H4 (cell line): ENCODE measurements around the gene CEP19. TPM values are rescaled to one million over a fixed set of nuclear protein-coding genes. Genes with fewer than 3 reads are reported as not detected.

ENCODE experiments used
- DNase-seq: peaks from one replicate; pipeline ENCODE4 v3.0.0-alpha.2; 2015; ENCODE audit warnings: low spot score
- total RNA-seq: library from RNA; depleted of rRNA; stranded (reverse); fragments of >200 nt; shearing (Covaris generic); gene quantifications from 2 replicates; pipeline ENCODE4 v1.2.3, GENCODE V29; 2014

The CEP19 gene
- total RNA-seq, 1 experiment from 2014 or later = 6.2 TPM

DNA sequence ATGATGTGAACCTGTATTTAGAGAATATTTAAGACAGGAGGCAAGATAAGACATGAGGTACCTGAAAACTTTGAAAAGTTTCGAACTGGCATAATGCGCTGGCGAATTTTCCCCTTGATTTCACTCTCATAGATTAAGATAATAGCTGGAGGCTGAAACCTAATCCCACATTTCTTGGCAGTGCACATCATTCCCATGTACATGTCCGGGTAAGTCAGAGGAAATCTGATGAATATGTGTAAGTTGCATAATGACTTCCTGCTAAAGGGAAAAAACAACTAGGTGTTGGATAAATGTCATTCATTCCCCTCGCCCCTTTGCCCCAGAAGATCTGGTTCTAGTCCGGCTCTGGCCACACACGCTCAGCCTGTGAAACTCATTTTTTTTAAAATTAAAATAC is 3.6 kb downstream of the CEP19 start:
- no peak for DNase-seq

GRCh38 chr3:196707566-196707965 is 4.5 kb downstream of the CEP19 start:
- no peak for DNase-seq

DNA sequence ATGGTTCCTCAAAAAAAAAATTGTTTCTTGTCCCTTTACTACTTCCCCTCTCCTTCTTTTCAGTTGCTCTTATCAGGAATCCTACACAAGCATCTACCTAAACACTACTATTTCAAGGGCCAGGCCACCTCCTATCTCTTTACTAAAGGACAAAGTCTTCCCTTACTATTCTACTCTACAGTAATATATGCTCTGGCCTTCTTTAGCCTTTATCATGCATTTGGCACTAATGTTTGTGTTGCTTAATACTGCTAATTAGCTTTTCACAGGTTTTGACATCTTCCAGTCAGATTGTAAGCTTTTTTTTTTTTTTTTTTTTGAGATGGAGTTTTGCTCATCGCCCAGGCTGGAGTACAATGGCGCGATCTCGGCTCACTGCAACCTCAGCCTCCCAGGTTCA is 5.3 kb downstream of the CEP19 start:
- DNase-seq = no peak

DNA sequence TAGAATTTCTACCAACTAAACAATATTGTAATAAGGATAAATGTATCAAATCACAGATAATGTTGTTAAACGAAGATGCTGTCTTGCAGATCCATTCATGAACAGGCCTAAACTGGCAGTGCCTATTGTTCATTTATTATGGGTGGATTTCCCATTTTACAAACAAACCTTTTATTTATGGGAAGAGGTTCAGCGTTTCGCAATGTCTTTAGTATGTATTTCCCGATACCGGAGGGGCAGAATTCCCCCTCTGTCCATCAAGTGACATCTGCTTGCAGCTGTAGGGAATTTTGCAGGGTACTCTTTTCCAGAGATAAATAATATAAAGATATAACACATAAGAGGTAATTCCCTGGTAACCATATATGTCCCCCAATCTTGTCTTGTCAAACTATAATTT is 5.7 kb downstream of the CEP19 start:
- no peak for DNase-seq

- DNase-seq = no peak
These were observed 11.2 kb downstream of the CEP19 start for GRCh38 chr3:196700801-196701200.

DNA sequence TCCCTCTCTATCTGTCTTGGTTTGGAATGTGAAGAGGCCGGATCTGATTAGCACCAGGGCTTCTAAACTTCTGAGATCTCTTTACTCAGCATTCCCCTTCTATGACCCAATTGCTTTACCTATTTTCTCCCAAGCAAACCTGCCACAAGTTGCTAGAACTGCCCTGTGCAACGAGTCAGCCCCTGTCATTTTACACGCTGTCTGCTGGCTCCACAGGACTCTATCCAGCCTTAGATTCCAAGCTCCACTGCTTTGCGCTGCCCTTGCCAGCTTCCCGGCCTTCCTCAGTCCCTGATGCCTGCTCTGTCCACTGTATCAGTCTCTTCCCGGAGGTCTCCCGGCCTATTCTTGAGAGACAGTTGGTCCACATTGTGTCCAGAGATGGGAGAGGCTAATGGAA is 12.3 kb downstream of the CEP19 start:
- no peak for DNase-seq

DNA sequence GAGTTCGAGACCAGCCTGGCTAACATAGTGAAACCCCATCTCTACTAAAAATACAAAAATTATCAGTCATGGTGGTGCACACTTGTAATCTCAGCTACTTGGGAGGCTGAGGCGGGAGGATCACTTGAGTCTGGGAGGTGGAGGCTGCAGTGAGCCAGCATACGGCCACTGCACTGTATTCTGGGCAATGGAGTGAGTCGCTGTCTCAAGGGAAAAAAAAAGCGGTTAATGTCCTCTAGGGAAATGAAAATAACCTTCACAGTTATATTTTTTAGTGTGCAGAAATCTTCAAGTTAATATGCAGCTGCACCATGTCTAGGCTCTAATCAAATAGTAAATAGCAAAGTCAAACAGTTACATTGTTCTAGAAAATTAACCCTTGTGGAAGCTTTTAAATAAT is 14.8 kb downstream of the CEP19 start:
- DNase-seq = no peak

DNA sequence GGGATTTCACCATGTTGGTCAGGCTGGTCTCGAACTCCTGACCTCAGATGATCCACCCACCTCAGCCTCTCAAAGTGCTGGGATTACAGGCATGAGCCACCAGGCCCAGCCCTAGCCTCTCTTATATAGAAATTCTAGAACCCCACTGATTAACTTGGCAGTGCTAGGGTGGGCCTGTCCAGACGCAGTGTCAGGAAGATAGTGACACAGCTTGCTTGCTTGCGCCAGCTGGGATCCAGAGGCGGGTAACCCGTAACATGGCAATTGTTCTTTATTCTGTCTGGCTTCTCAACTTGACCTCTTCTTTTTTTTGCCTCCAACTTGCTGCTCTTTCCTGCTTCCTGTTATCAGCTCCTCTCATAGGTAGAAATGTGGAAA is 16.2 kb downstream of the CEP19 start:
- no peak for DNase-seq

DNA sequence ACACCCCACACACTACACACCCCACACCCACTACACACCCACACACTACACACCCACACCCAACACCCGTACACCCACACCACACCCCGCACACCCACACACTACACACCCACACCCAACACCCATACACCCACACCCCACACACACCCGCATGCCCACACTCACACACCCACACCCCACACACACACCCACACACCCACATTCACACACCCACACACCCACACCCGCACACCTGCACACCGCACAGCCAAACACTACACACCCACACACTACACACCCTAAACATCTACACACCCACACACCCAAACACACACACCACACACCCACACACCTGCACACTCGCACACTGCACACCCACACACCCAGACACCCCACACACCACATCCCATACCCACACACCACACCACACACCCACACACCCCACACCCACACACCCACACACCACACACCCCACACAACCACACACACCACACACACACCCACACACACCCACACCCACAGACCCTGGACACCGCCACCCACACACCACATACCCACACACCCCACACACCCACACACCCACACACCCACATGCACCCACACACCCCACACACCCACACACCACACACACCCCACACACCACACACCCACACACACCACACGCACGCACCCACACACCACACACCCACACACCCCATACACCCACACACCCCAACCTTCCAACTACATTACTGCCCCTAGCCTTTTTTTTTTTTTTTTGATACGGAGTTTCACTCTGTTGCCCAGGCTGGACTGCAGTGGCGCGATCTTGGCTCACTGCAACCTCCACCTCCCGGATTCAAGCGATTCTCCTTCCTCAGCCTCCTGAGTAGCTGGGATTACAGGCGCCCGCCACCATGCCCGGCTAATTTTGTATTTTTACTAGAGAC is 16.9 kb downstream of the CEP19 start:
- no peak for DNase-seq

- no peak for DNase-seq
These were observed 17.8 kb downstream of the CEP19 start for GRCh38 chr3:196694202-196694638.

GRCh38 chr3:196691386-196691785 is 20.7 kb downstream of the CEP19 start:
- no peak for DNase-seq

GRCh38 chr3:196689941-196690660 is 21.9 kb downstream of the CEP19 start:
- DNase-seq = no peak

DNA sequence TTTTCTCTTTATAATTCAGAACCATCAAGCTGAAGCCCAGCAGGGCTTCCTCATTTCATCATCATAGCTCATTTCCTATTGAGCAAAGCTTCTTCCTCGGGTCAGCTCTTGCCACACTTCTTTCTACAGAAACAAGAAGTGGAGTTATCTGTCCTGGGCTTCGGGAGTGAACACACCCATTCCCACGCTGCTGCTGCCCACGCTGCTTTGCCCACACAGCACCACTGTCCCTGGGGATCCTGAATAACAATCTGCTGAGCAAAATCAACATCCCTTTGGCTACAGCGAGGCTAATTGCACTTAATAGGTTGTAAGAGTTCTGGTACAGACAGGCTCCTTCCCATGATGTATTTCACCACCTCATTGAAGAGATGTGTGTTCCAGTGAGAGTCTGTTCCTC is 23.7 kb downstream of the CEP19 start:
- DNase-seq = no peak

DNA sequence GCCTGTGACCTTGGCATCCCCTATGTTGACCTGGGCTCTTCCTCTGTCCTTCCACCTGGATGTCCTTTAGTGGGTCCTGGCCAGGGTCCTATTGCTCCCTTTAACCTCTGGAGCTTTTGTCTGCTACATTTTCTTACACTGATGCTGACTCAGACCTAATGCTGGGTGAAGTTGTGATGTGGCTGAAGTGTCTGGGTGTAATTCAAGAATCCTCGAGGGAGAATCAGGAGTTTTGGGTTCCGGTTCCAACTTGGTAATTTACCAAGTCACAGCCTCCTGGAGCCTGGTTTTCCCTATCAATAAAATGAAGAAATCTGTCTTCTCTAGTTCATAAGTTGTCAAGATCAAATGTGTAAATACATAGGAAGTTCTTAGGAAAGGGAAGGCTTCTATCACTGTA is 25.6 kb downstream of the CEP19 start:
- no peak for DNase-seq

DNA sequence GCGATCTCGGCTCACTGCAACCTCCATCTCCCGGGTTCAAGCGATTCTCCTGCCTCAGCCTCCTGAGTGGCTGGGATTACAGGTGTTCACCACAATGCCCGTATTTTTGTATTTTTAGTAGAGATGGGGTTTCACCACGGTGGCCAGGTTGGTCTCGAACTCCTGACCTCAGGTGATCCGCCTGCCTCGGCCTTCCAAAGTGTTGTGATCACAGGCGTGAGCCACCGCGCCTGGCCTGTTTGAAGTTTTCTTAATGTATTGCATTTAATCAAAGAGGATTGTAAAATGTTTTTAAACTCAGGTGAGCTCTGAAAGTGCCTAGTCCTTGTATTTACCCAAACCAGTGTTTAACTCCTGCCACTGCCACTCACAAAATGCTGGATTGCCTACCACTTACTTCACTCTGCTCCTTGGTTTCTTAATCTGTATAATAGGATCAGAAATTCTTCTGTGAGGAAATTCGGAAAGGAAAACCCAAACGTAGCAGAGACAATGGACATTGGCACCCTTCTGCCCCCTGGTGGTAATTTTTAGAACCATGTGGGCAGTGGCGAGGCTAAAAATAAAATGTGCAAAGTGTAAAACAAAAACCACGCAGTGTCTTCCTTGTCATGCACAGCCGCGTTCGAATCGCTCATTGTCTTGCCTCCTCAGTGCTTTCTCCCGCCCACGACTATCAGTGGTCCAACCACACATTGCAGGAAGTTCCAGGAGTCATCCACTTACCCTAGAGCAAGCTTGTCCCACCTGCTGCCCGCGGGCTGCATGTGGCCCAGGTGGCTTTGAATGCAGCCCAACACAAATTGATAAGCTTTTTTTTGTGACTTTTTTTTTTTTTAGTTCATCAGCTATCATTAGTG is 27.3 kb downstream of the CEP19 start:
- DNase-seq = peak; percentile 49

GRCh38 chr3:196677931-196678330 is 34.1 kb downstream of the CEP19 start:
- no peak for DNase-seq

DNA sequence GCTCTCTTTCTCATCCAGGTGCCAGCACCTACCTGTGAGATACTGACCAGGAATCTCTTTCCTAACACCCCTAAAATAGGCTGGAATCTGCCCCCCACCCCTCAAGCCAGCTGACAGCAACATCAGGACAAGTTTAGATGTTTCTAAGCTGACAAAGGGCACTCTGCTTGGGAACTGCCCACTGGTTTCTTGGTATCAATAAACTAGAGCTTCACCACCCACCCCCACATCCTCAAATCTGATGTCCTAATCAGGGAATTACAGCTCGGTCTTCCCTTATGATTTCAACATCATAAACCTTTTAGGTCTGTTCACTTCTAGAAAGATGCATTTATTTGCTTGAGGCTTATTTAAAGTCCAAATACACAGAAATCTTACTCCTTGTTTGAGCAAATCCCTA is 34.7 kb downstream of the CEP19 start:
- DNase-seq = no peak

DNA sequence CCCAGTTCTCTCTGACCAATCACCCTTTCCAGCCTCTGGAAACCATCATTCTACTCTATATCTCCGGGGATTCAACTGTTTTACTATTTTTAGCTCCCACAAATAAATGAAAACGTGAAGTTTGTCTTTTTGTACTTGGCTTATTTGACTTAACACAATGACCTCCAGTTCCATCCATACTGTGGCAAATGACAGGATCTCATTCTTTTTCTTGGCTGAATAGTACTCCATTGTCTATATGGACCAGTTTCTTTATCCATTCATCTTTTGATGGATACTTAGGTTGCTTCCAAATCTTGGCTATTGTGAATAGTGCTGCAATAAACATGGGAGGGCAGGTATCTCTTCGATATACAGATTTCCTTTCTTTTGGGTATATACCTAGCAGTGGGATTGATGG is 38.4 kb downstream of the CEP19 start:
- DNase-seq = no peak

DNA sequence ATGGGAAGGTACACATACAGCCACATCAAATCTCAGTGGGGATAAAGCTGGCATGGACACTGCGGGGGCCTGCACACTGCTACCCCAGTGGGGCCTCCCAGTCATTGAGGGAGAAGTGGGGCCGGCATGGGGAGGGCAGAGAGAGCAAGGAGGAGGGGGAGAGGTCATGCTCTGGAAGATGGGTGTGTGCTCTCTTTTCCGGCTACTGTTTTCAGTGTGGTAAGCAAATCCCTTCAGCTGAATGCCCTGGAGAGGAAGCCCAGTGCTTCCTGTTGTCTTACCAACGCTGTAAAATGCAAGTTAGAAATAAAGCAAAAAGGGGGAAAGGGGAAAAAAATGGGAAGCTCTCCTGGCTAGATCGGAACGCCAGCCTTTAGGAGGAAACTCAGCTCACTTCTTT is 41.7 kb downstream of the CEP19 start:
- no peak for DNase-seq

- DNase-seq = no peak
These were observed 44.8 kb downstream of the CEP19 start for GRCh38 chr3:196667056-196667825.
